Prostate gland (tissue), 2 donors: Measurements from ENCODE around the gene SLC1A1. TPM values are rescaled to one million over a fixed set of nuclear protein-coding genes. Genes with fewer than 3 reads are reported as not detected.

Experiments
- DNase-seq: peaks from one replicate; pipeline ENCODE4 v3.0.0-alpha.2; 2019; ENCODE audit warnings: low spot score
- H3K27ac ChIP-seq, 2 donors: fragments of 200-600 bp; sonication (generic); 2 replicates each; pipeline ENCODE4 v1.5.1; 2017 to 2019
- H3K27me3 ChIP-seq: fragments of 200-600 bp; sonication (generic); replicated peaks from 2 replicates; pipeline ENCODE4 v1.5.1; 2019; ENCODE audit not compliant: insufficient read depth
- H3K36me3 ChIP-seq, 2 donors: fragments of 200-600 bp; sonication (generic); 1 replicate in 1 of 2; 2 replicates in 1 of 2; pipeline versions ENCODE4 v1.5.1 to v1.8.1; 2017 to 2019
- H3K4me1 ChIP-seq: fragments of 200-600 bp; sonication (generic); replicated peaks from 2 replicates; pipeline ENCODE4 v1.5.1; 2019
- H3K4me3 ChIP-seq, 2 donors: fragments of 200-600 bp; sonication (generic); 2 replicates each; pipeline ENCODE4 v1.5.1; 2017 to 2019
- H3K9me3 ChIP-seq: fragments of 200-600 bp; sonication (generic); 2 replicates; pipeline ENCODE4 v1.5.1; 2017
- POLR2A ChIP-seq: fragments of 450-650 bp; IDR thresholded peaks from one replicate; pipeline ENCODE4 v1.6.1; 2016; ENCODE audit warnings: antibody characterized with exemption, mild to moderate bottlenecking
- POLR2AphosphoS5 ChIP-seq: sonication (generic); formaldehyde crosslinking; IDR thresholded peaks from one replicate; pipeline ENCODE4 v1.6.1; 2017; ENCODE audit warnings: antibody characterized with exemption
- WGBS: methylation state at CpG from one replicate; pipeline ENCODE4 v1.1.5; 2018; 5-methylcytosine and 5-hydroxymethylcytosine counted together
- intact Hi-C: fragments of 100-400 bp; cut with DNase I; formaldehyde crosslinking; loops from one replicate; pipeline ENCODE4 v1.14.2; 2022
- total RNA-seq, 2 donors: library from RNA; depleted of rRNA; stranded (reverse); fragments of >200 nt; gene quantifications; one replicate each; pipeline ENCODE4 v1.1.0, GENCODE V29; 2016
- TF ChIP-seq, protein P1 (sequence below), 4 experiments: fragments of 200-600 bp in 2 of 4; fragments of 450-650 bp in 2 of 4; sonication (generic) in 2 of 4; IDR thresholded peaks; 1 replicate in 3 of 4; 2 replicates in 1 of 4; pipeline ENCODE4 v1.5.1; 2016 to 2019; ENCODE audit warnings: antibody characterized with exemption in 4 of 4, mild to moderate bottlenecking in 2 of 4, moderate library complexity in 2 of 4

The SLC1A1 gene
- total RNA-seq, 2 donors from 2014 or later = 2.9 to 13.1 TPM

GRCh38 chr9:4537581-4537980 is 47.3 kb downstream of the SLC1A1 start:
- intact Hi-C loops = no loop called here
- Histone ChIP-seq H3K27ac (no peak overlapping the region), H3K36me3 (no peaks in the 10 kb centered on the region), H3K4me1 (no peaks in the 10 kb centered on the region), H3K4me3 (no peak overlapping the region), H3K27me3 (no peaks in the 10 kb centered on the region), H3K9me3 (no peaks in the 10 kb centered on the region)
- WGBS = 100% methylated on average over 1 of the region's 1 CpG
- TF ChIP-seq, protein P1, sequence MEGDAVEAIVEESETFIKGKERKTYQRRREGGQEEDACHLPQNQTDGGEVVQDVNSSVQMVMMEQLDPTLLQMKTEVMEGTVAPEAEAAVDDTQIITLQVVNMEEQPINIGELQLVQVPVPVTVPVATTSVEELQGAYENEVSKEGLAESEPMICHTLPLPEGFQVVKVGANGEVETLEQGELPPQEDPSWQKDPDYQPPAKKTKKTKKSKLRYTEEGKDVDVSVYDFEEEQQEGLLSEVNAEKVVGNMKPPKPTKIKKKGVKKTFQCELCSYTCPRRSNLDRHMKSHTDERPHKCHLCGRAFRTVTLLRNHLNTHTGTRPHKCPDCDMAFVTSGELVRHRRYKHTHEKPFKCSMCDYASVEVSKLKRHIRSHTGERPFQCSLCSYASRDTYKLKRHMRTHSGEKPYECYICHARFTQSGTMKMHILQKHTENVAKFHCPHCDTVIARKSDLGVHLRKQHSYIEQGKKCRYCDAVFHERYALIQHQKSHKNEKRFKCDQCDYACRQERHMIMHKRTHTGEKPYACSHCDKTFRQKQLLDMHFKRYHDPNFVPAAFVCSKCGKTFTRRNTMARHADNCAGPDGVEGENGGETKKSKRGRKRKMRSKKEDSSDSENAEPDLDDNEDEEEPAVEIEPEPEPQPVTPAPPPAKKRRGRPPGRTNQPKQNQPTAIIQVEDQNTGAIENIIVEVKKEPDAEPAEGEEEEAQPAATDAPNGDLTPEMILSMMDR (IDR thresholded peaks at IDR 0.05) = no peak
- no peak for TF ChIP-seq POLR2AphosphoS5
- TF ChIP-seq POLR2A = no peak
- no peak for DNase-seq

DNA sequence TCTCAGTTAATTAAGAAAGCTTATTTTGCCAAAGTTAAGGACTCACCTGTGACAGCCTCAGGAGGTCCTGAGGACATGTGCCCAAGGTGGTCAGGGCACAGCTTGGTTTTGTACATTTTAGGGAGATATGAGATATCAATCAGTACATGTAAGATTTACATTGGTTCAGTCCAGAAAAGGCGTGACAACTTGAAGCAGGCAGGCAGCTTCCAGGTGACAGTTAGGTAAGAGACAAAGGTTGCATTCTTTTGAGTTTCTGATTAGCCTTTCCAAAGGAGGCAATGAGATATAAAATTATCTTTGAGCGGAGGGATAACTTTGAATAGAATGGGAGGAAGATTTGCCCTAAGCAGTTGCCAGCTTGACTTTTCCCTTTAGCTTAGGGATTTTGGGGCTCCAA is 47.8 kb downstream of the SLC1A1 start:
- no peak overlapping the region for H3K27ac ChIP-seq
- 44% methylated on average over 2 of the region's 2 CpGs for WGBS
- DNase-seq = no peak
- intact Hi-C loops = no loop called here
- H3K4me1 ChIP-seq = no peaks in the 10 kb centered on the region
- TF ChIP-seq POLR2A (no peak), POLR2AphosphoS5 (no peak)
- TF ChIP-seq, protein P1 (IDR thresholded peaks at IDR 0.05) = no peak
- no peaks in the 10 kb centered on the region for H3K36me3 ChIP-seq
- no peak overlapping the region for H3K4me3 ChIP-seq
- no peaks in the 10 kb centered on the region for H3K27me3 ChIP-seq
- no peaks in the 10 kb centered on the region for H3K9me3 ChIP-seq

- TF ChIP-seq POLR2AphosphoS5 = no peak
- TF ChIP-seq POLR2A = no peak
- TF ChIP-seq, protein P1 (IDR thresholded peaks at IDR 0.05) = no peak
- Histone ChIP-seq H3K4me3 (no peak overlapping the region), H3K27ac (no peak overlapping the region), H3K36me3 (no peaks in the 10 kb centered on the region), H3K27me3 (no peaks in the 10 kb centered on the region), H3K9me3 (no peaks in the 10 kb centered on the region), H3K4me1 (no peaks in the 10 kb centered on the region)
- 52% methylated on average over 4 of the region's 4 CpGs for WGBS
- DNase-seq = no peak
- intact Hi-C loops = no loop called here
Measured at GRCh38 chr9:4538621-4539020, 48.4 kb downstream of the SLC1A1 start.

GRCh38 chr9:4540425-4540824 is 50.2 kb downstream of the SLC1A1 start:
- no peak overlapping the region for H3K4me3 ChIP-seq
- no peaks in the 10 kb centered on the region for H3K4me1 ChIP-seq
- intact Hi-C loops = no loop called here
- no peak for DNase-seq
- H3K9me3 ChIP-seq = no peaks in the 10 kb centered on the region
- no peak for TF ChIP-seq POLR2A
- TF ChIP-seq POLR2AphosphoS5 = no peak
- TF ChIP-seq, protein P1 (IDR thresholded peaks at IDR 0.05) = no peak
- no peak overlapping the region for H3K27ac ChIP-seq
- H3K27me3 ChIP-seq = no peaks in the 10 kb centered on the region
- WGBS = 97% methylated on average over 8 of the region's 8 CpGs
- no peaks in the 10 kb centered on the region for H3K36me3 ChIP-seq

DNA sequence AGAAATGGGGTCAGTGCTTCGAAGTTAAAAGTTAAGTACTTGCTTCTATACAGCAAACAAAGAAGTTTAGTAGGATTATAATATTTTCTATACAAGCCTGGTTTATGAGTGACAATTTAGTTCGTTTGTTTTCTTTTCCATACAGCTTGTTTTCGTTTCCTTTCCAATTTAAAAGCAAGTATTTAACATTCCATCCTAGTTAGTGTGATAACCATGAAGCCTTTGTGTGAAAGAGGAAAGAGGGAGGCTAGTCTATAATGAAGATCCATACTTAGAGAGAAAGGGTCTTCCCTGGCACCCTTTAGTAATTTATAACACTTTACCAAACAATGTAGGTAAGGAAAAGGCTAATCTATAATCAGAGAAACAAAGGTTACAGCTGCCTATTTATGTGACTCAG is 51.0 kb downstream of the SLC1A1 start:
- Histone ChIP-seq H3K27me3 (no peaks in the 10 kb centered on the region), H3K4me1 (no peaks in the 10 kb centered on the region), H3K27ac (no peak overlapping the region), H3K36me3 (no peaks in the 10 kb centered on the region), H3K4me3 (no peak overlapping the region), H3K9me3 (no peaks in the 10 kb centered on the region)
- no peak for DNase-seq
- 47% methylated on average over 3 of the region's 3 CpGs for WGBS
- intact Hi-C loops = no loop called here
- TF ChIP-seq POLR2AphosphoS5 (no peak), POLR2A (no peak)
- TF ChIP-seq, protein P1 (IDR thresholded peaks at IDR 0.05) = no peak
